Neural progenitor cell (in vitro differentiated cells): ENCODE results near the gene CCDC144A. TPM values are rescaled to one million over a fixed set of nuclear protein-coding genes. Genes with fewer than 3 reads are reported as not detected.
"Not testable (repeated sequence)": the region's sequence is repeated elsewhere in the genome, so short reads cannot be mapped to it uniquely, and the experiment has no call there.

Experiments
- DNase-seq: peaks from one replicate; pipeline ENCODE4 v3.0.0-alpha.2; 2016; ENCODE audit warnings: low spot score
- H2AFZ ChIP-seq: fragments of 200-600 bp; sonication (generic); replicated peaks from 2 replicates; pipeline ENCODE4 v1.6.1; 2016; ENCODE audit warnings: antibody characterized with exemption
- H3F3A ChIP-seq: fragments of 200-600 bp; sonication (generic); 2 replicates; pipeline ENCODE4 v1.6.1; 2016; ENCODE audit warnings: antibody characterized with exemption, low read depth
- H3K27ac ChIP-seq: fragments of 200-600 bp; sonication (generic); 2 replicates; pipeline ENCODE4 v1.5.1; 2016; ENCODE audit warnings: mild to moderate bottlenecking
- H3K27me3 ChIP-seq: fragments of 200-600 bp; sonication (generic); 2 replicates; pipeline ENCODE4 v1.6.1; 2016; ENCODE audit warnings: mild to moderate bottlenecking, moderate library complexity
- H3K36me3 ChIP-seq: fragments of 200-600 bp; sonication (generic); 2 replicates; pipeline ENCODE4 v1.5.1; 2016
- H3K4me1 ChIP-seq: fragments of 200-600 bp; sonication (generic); 2 replicates; pipeline ENCODE4 v1.6.1; 2016; ENCODE audit warnings: mixed run types
- H3K4me2 ChIP-seq: fragments of 200-600 bp; sonication (generic); 2 replicates; pipeline ENCODE4 v1.6.1; 2016
- H3K4me3 ChIP-seq: fragments of 200-600 bp; sonication (generic); 2 replicates; pipeline ENCODE4 v1.5.1; 2016
- H3K79me2 ChIP-seq: fragments of 200-600 bp; sonication (generic); 2 replicates; pipeline ENCODE4 v1.6.1; 2016; ENCODE audit warnings: low read depth
- H3K9ac ChIP-seq: fragments of 200-600 bp; sonication (generic); 2 replicates; pipeline ENCODE4 v1.6.1; 2016
- H3K9me3 ChIP-seq: fragments of 200-600 bp; sonication (generic); 2 replicates; pipeline ENCODE4 v1.5.1; 2016; ENCODE audit warnings: low read depth
- H4K20me1 ChIP-seq: fragments of 200-600 bp; sonication (generic); 2 replicates; pipeline ENCODE4 v1.6.1; 2016; ENCODE audit warnings: low read depth
- H3K27ac Mint-ChIP-seq: 3 replicates; pipeline ENCODE4 v1.8.0; 2021; ENCODE audit warnings: mixed read lengths
- H3K27me3 Mint-ChIP-seq: 2 replicates; pipeline ENCODE4 v1.8.0; 2022; ENCODE audit warnings: low read depth, mild to moderate bottlenecking, inconsistent platforms, moderate library complexity, mixed read lengths; ENCODE audit not compliant: insufficient read depth
- H3K36me3 Mint-ChIP-seq: 3 replicates; pipeline ENCODE4 v1.8.0; 2021; ENCODE audit warnings: mixed read lengths
- H3K4me1 Mint-ChIP-seq: 3 replicates; pipeline ENCODE4 v1.8.0; 2021; ENCODE audit warnings: mixed read lengths
- H3K4me3 Mint-ChIP-seq: 3 replicates; pipeline ENCODE4 v1.8.0; 2021; ENCODE audit warnings: mild to moderate bottlenecking, moderate library complexity, mixed read lengths
- H3K9me3 Mint-ChIP-seq: 3 replicates; pipeline ENCODE4 v1.8.0; 2020; ENCODE audit warnings: mixed read lengths
- EZH2 ChIP-seq: fragments of 200-600 bp; sonication (generic); IDR thresholded peaks from 2 replicates; pipeline ENCODE4 v1.6.1; 2017; ENCODE audit warnings: antibody characterized with exemption, mild to moderate bottlenecking, moderate library complexity
- EZH2phosphoT487 ChIP-seq: fragments of 200-600 bp; sonication (generic); IDR thresholded peaks from 2 replicates; pipeline ENCODE4 v1.6.1; 2017; ENCODE audit warnings: antibody characterized with exemption
- total RNA-seq: library from RNA; depleted of rRNA; stranded (reverse); fragments of >200 nt; gene quantifications from 2 replicates; pipeline ENCODE4 v1.2.3, GENCODE V29; 2015; ENCODE audit warnings: low replicate concordance
- TF ChIP-seq, protein P1 (sequence below): fragments of 200-600 bp; sonication (generic); IDR thresholded peaks from 2 replicates; pipeline ENCODE4 v1.5.1; 2017; ENCODE audit warnings: antibody characterized with exemption, mild to moderate bottlenecking

The CCDC144A gene, protein sequence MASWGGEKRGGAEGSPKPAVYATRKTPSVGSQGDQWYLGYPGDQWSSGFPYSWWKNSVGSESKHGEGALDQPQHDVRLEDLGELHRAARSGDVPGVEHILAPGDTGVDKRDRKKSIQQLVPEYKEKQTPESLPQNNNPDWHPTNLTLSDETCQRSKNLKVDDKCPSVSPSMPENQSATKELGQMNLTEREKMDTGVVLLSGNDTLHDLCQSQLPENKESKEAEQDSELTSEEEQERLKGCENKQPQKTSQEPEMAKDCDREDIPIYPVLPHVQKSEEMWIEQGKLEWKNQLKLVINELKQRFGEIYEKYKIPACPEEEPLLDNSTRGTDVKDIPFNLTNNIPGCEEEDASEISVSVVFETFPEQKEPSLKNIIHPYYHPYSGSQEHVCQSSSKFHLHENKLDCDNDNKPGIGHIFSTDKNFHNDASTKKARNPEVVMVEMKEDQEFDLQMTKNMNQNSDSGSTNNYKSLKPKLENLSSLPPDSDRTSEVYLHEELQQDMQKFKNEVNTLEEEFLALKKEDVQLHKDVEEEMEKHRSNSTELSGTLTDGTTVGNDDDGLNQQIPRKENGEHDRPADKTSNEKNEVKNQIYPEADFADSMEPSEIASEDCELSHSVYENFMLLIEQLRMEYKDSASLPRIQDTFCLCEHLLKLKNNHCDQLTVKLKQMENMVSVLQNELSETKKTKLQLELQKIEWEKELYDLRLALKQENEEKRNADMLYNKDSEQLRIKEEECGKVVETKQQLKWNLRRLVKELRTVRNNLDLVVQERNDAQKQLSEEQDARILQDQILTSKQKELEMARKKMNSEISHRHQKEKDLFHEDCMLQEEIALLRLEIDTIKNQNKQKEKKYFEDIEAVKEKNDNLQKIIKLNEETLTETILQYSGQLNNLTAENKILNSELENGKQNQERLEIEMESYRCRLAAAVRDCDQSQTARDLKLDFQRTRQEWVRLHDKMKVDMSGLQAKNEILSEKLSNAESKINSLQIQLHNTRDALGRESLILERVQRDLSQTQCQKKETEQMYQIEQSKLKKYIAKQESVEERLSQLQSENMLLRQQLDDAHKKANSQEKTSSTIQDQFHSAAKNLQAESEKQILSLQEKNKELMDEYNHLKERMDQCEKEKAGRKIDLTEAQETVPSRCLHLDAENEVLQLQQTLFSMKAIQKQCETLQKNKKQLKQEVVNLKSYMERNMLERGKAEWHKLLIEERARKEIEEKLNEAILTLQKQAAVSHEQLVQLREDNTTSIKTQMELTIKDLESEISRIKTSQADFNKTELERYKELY (N-terminal part only)
- 5.4 and 8.2 TPM in 2 replicates for total RNA-seq

DNA sequence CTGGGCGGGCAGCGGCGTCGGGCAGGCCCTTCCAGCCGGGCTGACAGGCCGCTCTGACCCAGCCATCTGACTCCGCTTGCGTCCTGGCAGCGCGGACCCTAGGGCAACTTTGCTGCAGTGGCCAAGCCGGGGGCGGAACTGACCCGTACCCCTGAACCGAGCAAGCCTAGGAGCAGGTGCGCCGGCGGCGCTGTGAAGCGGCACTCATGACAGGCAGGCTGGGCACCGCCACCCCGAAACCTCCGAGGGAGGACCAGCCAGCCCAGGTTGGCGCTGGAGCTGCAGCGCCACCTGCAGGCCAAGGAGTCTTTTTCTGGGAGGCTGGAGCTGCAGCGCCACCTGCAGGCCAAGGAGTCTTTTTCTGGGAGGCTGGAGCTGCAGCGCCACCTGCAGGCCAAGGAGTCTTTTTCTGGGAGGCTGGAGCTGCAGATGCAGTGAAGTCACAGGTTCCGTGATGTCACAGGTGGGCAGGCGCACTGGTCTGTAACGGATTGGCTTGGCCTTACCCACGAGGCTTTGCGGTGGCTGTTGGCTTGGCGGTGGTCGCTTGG is at the start of gene CCDC144A:
Gene CCDC144A (plus strand): TSS at position 511 of the 551 bp plus-strand sequence. CDS start 160 bp downstream, outside the sequence.
- Histone ChIP-seq H3K4me1 (peaks cover 12% of the 10 kb centered on the region), H3F3A (peaks cover 14% of the 10 kb centered on the region)
- H3K9ac ChIP-seq, H3K9me3 Mint-ChIP-seq, H3K4me3 ChIP-seq, H3K9me3 ChIP-seq, H3K36me3 ChIP-seq, H3K36me3 Mint-ChIP-seq, H3K79me2 ChIP-seq, H4K20me1 ChIP-seq, H3K27ac Mint-ChIP-seq, H3K27ac ChIP-seq, H3K27me3 Mint-ChIP-seq, H3K4me3 Mint-ChIP-seq, H3K4me2 ChIP-seq, H3K27me3 ChIP-seq, H2AFZ ChIP-seq: not testable (repeated sequence)
- DNase-seq = peak; percentile 22
- TF ChIP-seq, protein P1, sequence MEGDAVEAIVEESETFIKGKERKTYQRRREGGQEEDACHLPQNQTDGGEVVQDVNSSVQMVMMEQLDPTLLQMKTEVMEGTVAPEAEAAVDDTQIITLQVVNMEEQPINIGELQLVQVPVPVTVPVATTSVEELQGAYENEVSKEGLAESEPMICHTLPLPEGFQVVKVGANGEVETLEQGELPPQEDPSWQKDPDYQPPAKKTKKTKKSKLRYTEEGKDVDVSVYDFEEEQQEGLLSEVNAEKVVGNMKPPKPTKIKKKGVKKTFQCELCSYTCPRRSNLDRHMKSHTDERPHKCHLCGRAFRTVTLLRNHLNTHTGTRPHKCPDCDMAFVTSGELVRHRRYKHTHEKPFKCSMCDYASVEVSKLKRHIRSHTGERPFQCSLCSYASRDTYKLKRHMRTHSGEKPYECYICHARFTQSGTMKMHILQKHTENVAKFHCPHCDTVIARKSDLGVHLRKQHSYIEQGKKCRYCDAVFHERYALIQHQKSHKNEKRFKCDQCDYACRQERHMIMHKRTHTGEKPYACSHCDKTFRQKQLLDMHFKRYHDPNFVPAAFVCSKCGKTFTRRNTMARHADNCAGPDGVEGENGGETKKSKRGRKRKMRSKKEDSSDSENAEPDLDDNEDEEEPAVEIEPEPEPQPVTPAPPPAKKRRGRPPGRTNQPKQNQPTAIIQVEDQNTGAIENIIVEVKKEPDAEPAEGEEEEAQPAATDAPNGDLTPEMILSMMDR = peak; percentile 68
- H3K4me1 Mint-ChIP-seq = peaks cover 13% of the 10 kb centered on the region

DNA sequence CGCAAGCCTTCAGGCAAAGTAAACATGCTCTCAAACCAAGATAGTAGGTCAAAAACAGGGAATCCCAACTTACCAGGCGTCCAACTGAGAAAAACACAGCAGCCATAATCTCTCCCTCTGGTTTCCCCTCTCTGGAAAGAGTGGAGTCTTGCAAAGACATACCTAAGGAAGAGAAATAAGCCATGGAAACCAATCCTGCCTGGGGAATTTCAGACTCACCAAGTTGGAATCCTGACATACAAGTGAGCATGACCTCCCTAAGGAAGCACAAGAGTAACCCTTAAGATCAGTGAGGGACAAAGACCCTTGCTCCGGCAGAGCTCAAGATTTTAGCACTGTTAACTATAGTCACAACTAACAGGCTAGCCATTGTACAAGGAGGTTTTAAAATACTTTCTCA is 40.5 kb upstream of the CCDC144A start:
- H2AFZ ChIP-seq = no peak overlapping the region
- H3K27ac Mint-ChIP-seq = no peak overlapping the region
- no peak overlapping the region for H3K4me2 ChIP-seq
- H3K4me3 Mint-ChIP-seq = no peak overlapping the region
- peaks cover 13% of the 10 kb centered on the region for H3K4me1 Mint-ChIP-seq
- H3K4me3 ChIP-seq = no peak overlapping the region
- no peak for DNase-seq
- no peaks in the 10 kb centered on the region for H3K9me3 ChIP-seq
- no peaks in the 10 kb centered on the region for H3K27me3 ChIP-seq
- H3K9me3 Mint-ChIP-seq = peaks cover 9% of the 10 kb centered on the region
- H3K27ac ChIP-seq = no peak overlapping the region
- peaks cover 10% of the 10 kb centered on the region for H3K4me1 ChIP-seq
- H3K36me3 Mint-ChIP-seq = peaks cover 49% of the 10 kb centered on the region
- H3K36me3 ChIP-seq = no peaks in the 10 kb centered on the region
- no peaks in the 10 kb centered on the region for H4K20me1 ChIP-seq
- H3K9ac ChIP-seq = no peak overlapping the region
- peaks cover 11% of the 10 kb centered on the region for H3F3A ChIP-seq
- no peaks in the 10 kb centered on the region for H3K79me2 ChIP-seq
- H3K27me3 Mint-ChIP-seq = no peaks in the 10 kb centered on the region
- TF ChIP-seq EZH2 = no peak
- TF ChIP-seq EZH2phosphoT487 = no peak
- TF ChIP-seq, protein P1 = no peak

DNA sequence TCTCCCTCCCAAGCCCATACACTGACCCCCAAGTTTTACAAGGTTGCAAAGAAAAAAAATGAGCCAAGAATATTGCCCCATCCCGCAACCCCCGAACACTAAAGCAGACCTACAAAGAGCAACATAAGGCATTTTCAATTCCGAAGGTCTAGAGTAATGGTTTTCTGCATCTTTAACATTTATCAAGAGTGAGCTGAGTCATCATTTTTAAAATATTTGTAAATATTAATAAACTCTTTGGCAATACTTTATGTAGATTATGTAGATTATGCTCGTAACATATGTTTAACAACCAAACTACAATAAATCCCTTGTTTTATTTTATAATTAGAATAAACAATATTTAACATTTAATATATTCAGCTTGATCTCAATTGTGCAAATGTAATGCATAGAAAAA is 37.8 kb upstream of the CCDC144A start:
- H3K36me3 ChIP-seq = no peaks in the 10 kb centered on the region
- H3K79me2 ChIP-seq = no peaks in the 10 kb centered on the region
- peaks cover 3% of the 10 kb centered on the region for H3K9me3 Mint-ChIP-seq
- peak overlapping the region; percentile 85 for H3K4me3 Mint-ChIP-seq
- H3K27me3 Mint-ChIP-seq = no peaks in the 10 kb centered on the region
- H3K27me3 ChIP-seq = no peaks in the 10 kb centered on the region
- TF ChIP-seq EZH2phosphoT487 (no peak), EZH2 (no peak)
- TF ChIP-seq, protein P1 = no peak
- no peaks in the 10 kb centered on the region for H3K9me3 ChIP-seq
- H3K9ac ChIP-seq = no peak overlapping the region
- H3K4me1 Mint-ChIP-seq = peaks cover 13% of the 10 kb centered on the region
- H3K27ac Mint-ChIP-seq = peak overlapping the region; percentile 10
- H4K20me1 ChIP-seq = no peaks in the 10 kb centered on the region
- H3K27ac ChIP-seq = no peak overlapping the region
- peaks cover 32% of the 10 kb centered on the region for H3K36me3 Mint-ChIP-seq
- H3K4me3 ChIP-seq = peak overlapping the region; percentile 60
- H2AFZ ChIP-seq = no peak overlapping the region
- peaks cover 10% of the 10 kb centered on the region for H3K4me1 ChIP-seq
- peak overlapping the region; percentile 73 for H3K4me2 ChIP-seq
- DNase-seq = no peak
- peaks cover 11% of the 10 kb centered on the region for H3F3A ChIP-seq
